HG03457 (cell line): ENCODE data around the gene SOX8.

Experiments used
- ATAC-seq: cut with Tn5 transposase; IDR thresholded peaks from one replicate; pipeline ENCODE4 v1.9.1; 2021; ENCODE audit warnings: moderate number of reproducible peaks; ENCODE audit not compliant: unreplicated experiment

SOX8 gene

DNA sequence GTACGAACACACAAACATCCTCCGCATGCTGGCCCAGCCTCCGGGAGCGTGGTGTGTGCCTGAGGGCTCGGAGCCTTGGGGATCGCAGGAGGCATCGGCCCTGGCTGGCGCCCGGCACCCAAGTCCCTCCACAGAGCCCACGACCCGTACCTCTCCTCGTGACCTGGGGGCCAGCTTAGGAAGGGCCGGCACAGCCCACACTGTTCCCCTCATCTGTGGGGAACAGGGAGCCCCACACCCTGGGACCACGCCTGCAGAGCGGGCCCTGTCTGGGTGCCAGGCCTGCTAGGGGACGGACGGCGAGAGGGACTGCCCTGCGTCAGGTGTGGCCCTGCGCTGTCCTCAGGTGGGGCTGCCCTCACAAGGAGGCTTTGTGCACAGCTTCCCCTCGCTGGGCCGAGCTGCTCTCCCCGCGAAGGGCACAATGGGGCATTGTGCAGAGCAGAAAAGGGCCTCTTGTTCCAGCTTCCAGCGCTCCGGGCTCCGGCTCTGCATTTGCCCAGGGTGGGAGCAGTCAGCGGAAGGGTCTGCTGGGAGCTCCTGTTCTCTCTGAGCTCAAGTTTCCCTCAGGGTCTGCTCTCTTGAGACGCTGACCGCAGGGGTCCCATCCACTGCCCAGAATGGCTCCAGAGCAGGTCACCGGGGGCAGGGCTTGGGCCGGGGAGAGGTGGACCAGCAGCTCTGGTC, 9.1 kb upstream of the SOX8 start:
- ATAC-seq = no peak

GRCh38 chr16:973366-973765, 8.2 kb upstream of the SOX8 start:
- ATAC-seq = no peak

- ATAC-seq = no peak
These were observed 7.5 kb upstream of the SOX8 start for GRCh38 chr16:974001-974601.

- ATAC-seq = no peak
These were observed 6.8 kb upstream of the SOX8 start for GRCh38 chr16:974611-975261.

DNA sequence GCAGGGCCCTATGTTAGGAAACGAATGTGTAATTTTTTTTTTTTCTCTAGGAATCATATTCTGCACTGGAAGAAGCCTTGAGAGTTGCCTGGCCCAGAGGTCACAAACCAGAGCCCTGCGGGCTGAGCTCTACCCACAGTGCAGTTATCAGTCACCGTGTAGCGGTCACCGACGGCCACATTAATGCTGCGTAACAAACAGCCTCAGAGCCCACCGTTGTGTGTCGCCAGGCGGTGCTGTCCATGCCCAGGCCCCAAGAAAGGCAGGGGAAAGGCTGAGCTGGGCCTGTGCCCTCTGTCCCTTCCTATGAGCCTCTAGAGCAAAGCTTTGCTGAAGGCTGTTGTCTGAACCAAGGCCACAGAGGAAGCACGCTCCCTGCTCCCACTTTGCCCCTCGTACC, 6.3 kb upstream of the SOX8 start:
- ATAC-seq = no peak

DNA sequence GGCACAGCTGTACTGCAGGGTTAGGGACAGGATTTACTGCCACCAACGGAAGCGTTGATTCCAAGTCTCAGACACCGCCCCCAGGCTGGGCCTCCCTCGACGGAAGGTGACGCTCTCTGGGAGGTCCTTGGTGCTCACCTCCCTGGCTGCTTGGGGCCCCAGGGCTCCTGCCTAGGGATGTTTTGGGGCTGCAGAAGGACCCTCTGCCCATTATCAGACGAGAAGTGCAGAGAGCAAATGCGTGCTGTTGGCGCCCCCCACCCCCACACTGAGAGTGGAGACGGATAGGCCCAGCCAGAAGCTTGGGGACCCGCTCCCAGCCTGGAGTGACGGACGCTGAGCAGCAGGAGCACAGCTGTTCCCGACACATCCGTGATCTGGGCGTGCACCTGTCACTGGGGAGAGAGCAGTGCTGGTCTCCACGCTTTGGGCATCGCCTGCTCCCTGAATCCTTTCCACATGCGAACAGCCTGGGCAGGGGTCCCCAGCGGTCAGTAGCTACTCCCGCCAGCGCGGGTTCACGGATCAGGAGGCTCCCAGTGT, 5.1 kb upstream of the SOX8 start:
- no peak for ATAC-seq

DNA sequence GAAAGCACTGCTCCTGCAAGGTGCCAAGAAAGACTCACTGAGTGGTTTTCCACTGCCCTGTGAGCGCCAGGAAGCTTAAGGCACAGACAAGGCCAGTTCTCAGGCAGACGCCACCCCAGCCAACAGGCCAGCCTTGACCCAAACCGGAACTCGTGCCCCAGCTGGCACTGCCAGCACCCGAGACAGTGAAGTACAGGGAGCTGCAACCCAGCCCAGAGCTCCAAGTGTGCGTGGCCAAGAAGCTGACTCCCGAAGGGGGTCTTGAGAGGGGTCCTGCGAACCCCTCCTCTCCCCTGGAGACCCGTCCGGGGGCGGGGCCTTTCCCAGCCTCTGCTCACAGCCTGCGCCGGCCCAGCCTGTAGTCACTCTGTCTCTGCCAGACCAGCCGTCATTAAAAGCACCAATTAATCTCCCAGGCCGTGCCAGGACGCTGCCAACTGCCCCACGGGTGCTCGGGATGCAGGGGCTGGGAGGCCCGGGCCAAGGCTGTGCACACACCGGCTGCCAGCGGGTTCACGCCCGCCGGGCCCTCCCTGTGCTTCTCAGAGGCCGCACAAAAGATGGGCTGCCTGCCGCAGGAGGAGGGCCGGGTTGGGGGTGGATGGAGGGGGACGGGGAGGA, 4.4 kb upstream of the SOX8 start:
- ATAC-seq = no peak

GRCh38 chr16:977896-978295, 3.7 kb upstream of the SOX8 start:
- ATAC-seq = no peak

DNA sequence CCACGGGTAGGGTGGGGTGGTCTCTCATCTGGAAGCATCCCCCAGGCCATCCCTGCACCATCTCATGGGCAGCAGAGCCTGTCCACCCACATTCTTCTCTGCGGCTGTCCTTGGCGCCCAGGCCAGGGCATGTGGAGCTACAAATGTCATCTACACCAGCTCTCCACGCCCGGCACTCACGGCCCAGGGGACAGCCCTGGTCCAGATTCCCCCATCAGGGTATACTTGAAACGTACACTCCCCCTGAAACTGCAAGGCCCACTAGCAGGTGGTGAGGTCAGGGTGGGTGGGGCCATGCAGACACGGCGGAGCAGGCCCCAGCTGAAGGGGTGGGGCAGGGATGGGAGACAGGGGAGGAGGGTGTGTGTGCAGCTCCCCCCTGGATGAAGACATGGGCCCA, 3.2 kb upstream of the SOX8 start:
- ATAC-seq = no peak

- no peak for ATAC-seq
These were observed 2.4 kb upstream of the SOX8 start for GRCh38 chr16:979147-979546.

GRCh38 chr16:979859-980594, 1.5 kb upstream of the SOX8 start:
- ATAC-seq = no peak

DNA sequence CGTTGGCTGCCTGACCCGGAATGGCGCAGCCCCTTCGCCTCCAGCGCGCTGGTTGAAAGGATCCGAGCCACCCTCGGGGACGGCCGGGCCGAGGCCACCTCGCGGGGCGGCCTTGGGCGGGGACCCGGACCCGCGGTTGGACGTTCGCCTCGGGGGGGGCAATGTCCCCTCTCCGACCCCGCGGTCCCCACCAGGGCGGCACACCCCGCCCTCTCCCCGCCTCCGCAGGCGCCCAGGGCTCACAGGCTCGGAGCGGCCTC, 1.0 kb upstream of the SOX8 start:
- ATAC-seq = no peak

- no peak for ATAC-seq
These were observed 824 bp downstream of the SOX8 start for GRCh38 chr16:982145-983043.

DNA sequence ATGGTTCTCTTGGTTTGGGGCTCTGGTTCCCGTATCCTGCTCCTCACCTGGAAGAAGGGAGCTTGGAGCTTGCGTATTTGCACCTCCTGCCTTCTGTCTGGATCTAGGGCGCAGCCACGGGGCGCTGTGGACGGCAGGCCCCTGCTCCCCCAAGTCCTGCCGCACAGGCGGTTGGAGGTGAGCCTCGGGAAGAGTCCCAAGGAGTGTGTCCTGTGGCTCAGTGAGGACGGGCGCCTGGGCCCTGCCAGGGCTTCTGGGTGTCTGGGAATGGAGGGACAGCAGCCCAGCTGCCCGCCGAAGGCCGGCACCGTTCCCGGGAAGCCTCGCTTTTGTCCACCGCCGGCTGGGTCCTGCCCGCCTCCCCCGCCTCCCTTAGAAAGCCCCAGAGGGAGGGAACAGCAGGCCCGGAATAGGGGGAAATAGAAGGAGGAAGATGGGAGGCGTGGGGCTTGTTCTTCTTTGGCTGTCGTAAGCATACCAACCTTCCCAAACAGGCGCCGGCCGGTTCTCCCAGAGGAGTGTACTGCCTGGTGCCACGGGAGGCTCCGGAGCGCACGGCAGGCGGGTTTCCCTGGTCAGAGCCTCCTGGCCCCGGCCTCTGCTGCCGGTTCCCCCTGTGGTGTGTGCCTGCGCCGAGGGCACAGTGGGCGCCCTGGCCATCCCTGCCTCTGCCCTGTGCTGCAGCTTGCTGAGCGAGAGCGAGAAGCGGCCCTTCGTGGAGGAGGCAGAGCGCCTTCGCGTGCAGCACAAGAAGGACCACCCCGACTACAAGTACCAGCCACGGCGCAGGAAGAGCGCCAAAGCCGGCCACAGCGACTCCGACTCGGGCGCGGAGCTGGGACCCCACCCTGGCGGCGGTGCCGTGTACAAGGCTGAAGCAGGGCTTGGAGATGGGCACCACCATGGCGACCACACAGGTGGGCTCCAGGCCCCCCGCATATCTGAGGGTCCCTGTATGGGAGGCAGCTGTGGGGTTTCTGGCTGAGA, 1.8 kb downstream of the SOX8 start:
- no peak for ATAC-seq

GRCh38 chr16:984121-984694, 2.6 kb downstream of the SOX8 start:
- ATAC-seq = no peak

- no peak for ATAC-seq
These were observed 3.4 kb downstream of the SOX8 start for GRCh38 chr16:984736-985636.

GRCh38 chr16:985646-986400, 4.3 kb downstream of the SOX8 start:
- ATAC-seq = no peak
